ENCODE measurements around the gene ENGASE.

ENGASE gene

DNA sequence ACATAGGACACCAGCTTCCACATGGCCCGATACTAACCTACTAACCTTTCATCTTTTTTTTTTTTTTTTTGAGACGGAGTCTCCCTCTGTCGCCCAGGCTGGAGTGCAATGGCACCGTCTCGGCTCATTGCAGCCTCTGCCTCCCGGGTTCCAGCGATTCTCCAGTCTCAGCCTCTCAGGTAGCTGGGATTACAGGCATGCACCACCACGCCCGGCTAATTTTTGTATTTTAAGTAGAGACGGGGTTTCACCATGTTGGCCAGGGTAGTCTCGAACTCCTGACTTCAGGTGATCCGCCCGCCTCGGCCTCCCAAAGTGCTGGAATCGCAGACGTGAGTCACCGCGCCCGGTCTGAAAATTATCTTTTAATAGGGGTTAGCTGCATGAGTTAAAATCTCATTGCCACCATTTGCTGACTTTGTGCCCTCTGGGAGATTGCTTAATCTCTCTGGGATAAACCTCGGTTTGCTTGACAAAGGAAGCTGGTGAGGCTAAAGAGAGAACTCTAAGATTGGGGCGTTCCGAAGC lies 439 bp upstream of the ENGASE start:
- peak overlapping the region in 5 of 7 experiments; percentile 82 to 96 (median 89) for H3K4me3 ChIP-seq
- H3K27ac ChIP-seq, result peak overlapping the region in 10 of 21 experiments; percentile 32 to 89 (median 58)

DNA sequence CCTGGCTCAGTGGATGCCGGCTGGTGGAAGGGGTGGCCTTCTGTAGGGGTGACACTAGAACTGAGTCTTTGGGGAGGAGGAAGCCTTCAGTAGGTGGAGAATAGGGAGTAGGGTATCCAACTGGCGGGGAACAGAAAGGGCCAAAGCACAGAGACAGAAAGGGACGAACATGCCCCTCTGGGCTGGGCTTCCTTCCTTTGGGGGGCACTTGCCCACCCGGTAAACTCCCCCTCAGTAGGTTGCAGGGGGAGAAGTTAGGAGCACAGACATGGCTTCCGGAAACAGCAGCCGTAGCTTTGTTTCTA lies 774 bp downstream of the ENGASE start:
- H3K4me3 ChIP-seq, result peak overlapping the region; percentile 74 to 96 (median 87)
- H3K27ac ChIP-seq, result peak overlapping the region; percentile 34 to 90 (median 84)

GRCh38 chr17:79075861-79076406 lies 1.3 kb downstream of the ENGASE start:
- H3K27ac ChIP-seq, result peak overlapping the region in 9 of 21 experiments; percentile 34 to 90 (median 80)
- H3K4me3 ChIP-seq, result peak overlapping the region in 4 of 7 experiments; percentile 82 to 91 (median 87)

DNA sequence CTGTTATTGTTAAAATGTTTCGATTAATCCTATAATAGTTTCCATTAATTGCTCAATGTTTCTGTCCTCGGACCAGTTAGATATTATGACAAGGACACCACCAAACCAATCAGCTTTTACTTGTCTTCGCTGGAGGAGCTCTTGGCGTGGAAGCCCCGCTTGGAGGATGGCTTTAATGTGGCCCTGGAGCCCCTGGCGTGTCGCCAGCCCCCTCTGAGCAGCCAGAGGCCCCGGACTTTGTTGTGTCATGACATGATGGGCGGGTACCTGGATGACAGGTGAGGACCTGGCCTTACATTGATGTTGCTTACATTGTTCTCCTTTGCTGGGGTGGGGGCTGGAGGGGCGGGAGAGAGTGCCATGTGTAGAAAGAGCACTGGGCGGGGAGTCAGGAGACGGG lies 3.0 kb downstream of the ENGASE start:
- no peak overlapping the region for H3K27ac ChIP-seq
- H3K4me3 ChIP-seq, result no peak overlapping the region

- no peak overlapping the region for H3K4me3 ChIP-seq
Observed at GRCh38 chr17:79078476-79079190, 4.0 kb downstream of the ENGASE start.

GRCh38 chr17:79079421-79080200 lies 5.0 kb downstream of the ENGASE start:
- no peak overlapping the region for H3K4me3 ChIP-seq

More at GRCh38 chr17:79078476-79079190, 4.0 kb downstream of the ENGASE start:
- no peak overlapping the region for H3K27ac ChIP-seq

DNA sequence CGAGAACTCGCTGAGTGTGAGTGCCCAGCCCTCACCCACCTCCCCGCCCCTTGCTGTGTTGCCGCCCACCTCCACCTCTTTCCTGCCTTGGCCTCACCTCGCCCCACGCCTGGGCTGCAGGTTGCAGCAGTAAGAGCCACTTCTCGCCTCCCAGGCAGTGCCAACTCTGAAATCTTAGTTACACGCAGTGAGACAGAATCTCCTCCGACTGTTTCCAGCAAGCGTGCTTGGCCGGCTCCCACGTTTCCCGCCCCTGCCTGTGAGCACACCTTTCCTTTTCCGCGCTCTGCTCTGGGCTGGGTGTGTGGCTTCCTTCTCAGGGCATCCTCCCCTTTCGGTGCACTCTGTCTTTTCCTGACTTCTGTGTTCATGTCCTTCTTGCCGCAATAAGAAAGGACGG lies 5.7 kb downstream of the ENGASE start:
- Histone ChIP-seq H3K4me3 (no peak overlapping the region), H3K27ac (no peak overlapping the region)

More at GRCh38 chr17:79079421-79080200, 5.0 kb downstream of the ENGASE start:
- H3K27ac ChIP-seq, result no peak overlapping the region

DNA sequence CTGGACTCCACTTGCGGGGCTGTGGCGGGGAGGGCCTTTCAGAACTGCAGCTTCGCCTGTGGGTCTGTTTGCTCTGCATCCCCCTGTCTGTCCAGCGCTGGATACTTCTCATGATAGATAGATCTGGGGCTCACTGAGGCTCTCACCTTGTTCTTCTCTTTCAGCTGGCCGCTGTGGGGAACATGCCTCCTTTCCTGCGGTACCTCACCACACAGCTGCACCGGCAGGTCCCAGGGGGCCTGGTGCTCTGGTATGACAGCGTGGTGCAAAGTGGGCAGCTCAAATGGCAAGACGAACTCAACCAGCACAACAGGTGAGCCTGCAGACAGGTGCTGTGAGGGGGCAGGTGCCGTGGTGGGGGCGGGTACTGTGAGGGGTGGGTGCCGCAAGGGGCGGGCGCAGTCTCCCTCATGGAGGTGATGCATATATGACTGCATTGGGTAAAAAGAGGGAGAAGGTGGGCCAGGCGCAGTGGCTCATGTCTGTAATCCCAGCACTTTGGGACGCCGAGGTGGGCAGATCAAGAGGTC lies 6.2 kb downstream of the ENGASE start:
- Histone ChIP-seq H3K27ac (no peak overlapping the region), H3K4me3 (no peak overlapping the region)

DNA sequence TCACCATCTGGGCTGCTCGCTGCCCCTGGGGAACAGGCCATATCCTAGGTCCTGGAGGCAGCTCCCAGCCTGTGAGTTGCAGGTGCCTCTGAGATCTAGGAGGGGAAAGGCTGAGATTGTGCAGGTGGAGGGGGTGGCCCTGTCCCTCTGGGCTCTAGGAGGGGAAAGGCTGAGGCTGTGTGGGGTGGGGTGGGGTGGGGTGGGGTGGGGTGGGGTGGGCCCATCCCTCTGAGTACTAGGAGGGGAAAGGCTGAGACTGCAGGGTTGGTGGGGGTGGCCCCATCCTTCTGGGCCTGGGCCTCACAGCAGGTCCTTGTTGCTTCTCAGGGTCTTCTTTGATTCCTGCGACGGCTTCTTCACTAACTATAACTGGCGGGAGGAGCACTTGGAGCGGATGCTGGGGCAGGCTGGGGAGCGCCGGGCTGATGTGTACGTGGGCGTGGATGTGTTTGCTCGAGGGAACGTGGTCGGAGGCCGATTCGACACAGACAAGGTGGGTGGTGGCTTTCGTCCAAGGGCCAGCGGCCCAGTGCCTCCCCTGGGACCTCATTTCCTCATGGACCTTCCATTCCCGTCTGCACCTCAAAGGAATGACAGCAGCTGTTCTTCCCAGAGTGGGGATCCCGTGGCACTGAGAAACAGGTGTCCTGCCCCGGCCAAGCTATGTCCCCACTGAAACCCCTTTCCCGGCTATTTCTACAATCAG lies 7.1 kb downstream of the ENGASE start:
- H3K27ac ChIP-seq, result no peak overlapping the region
- no peak overlapping the region for H3K4me3 ChIP-seq

GRCh38 chr17:79082311-79083190 lies 7.9 kb downstream of the ENGASE start:
- no peak overlapping the region for H3K27ac ChIP-seq
- H3K4me3 ChIP-seq, result no peak overlapping the region

- no peak overlapping the region for H3K27ac ChIP-seq
- H3K4me3 ChIP-seq, result no peak overlapping the region
Observed at GRCh38 chr17:79083191-79083971, 8.8 kb downstream of the ENGASE start.

- H3K27ac ChIP-seq, result no peak overlapping the region
- no peak overlapping the region for H3K4me3 ChIP-seq
Observed at GRCh38 chr17:79084291-79085153, 9.9 kb downstream of the ENGASE start.

DNA sequence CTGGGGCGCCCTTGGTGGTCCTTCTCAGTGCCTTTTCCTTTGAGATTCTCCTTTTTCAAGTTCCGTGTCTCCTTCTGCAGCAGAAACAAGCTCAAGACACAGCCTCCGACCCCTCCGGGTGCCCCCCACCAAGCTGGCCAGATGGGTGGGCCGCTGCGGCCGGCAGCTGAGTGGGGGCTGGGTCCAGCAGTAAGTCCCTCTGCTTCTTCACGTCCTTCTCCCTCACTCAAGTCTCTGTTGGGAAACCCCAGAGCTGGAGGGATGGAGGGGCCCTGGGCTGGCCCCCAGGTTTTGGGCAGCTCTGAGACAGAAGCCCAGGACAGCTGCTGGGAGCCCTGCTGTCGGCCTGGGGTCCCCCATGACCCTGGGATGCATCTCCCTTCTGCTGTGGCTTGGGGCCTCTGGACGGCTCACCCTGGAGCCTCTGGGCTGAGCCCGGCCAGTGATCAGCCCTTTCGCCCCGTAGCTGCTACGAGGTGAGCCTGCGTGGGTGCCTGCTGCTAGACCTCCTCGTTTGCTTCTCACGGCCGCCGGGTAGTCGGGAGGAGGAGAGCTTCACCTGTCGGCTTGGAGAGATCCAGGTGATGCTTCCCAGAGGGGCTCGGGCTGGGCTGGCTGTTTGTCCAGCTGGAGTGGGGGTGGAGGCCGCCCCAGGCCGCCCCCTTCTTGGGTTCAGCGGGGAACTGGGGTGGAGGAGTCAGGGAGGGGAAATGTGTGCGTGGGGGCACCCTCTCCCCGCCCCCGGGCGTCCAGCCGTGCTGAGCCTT lies 10.7 kb downstream of the ENGASE start:
- Histone ChIP-seq H3K27ac (no peak overlapping the region), H3K4me3 (no peak overlapping the region)

- H3K27ac ChIP-seq, result no peak overlapping the region
- H3K4me3 ChIP-seq, result no peak overlapping the region
Observed at GRCh38 chr17:79085921-79086551, 11.4 kb downstream of the ENGASE start.

GRCh38 chr17:79086609-79087427 lies 12.2 kb downstream of the ENGASE start:
- Histone ChIP-seq H3K4me3 (no peak overlapping the region), H3K27ac (no peak overlapping the region)

Measured in skin epidermis (tissue), 12 donors.